GM12878 (cell line): ENCODE results near the gene ING5. TPM values are rescaled to one million over a fixed set of nuclear protein-coding genes. Genes with fewer than 3 reads are reported as not detected.

Experiments
- ATAC-seq: fragments of 200-7000 bp; cut with Tn5 transposase; 3 replicates; pipeline ENCODE4 v1.9.1; 2020; ENCODE audit warnings: mild to moderate bottlenecking, moderate library complexity
- BruUV-seq: library from RNA; stranded (reverse); fragments of 400-500 nt; replicated peaks from 2 replicates; lab custom pipeline; 2021; lab: Mats Ljungman, UMichigan
- CTCF ChIA-PET: fragments of 300-600 bp; sonication (Branson Sonifier 250); formaldehyde crosslinking; extraction: SDS; loops from one replicate; lab custom pipeline; 2021; ENCODE audit warnings: inconsistent platforms; lab: Yijun Ruan, JAX
- POLR2A ChIA-PET: fragments of 350-600 bp; formaldehyde crosslinking; extraction: SDS; loops from one replicate; lab custom pipeline; 2021; ENCODE audit warnings: inconsistent platforms; lab: Charles Lee
- RAD21 ChIA-PET: fragments of 300-600 bp; sonication (Branson Sonifier 250); formaldehyde crosslinking; loops from one replicate; lab custom pipeline; 2023; ENCODE audit warnings: antibody characterized with exemption; ENCODE audit not compliant: unreplicated experiment; lab: Charles Lee
- SMC1A ChIA-PET: fragments of 300-600 bp; sonication (Branson Sonifier 250); formaldehyde crosslinking; loops from one replicate; lab custom pipeline; 2023; ENCODE audit not compliant: unreplicated experiment, uncharacterized antibody; lab: Charles Lee
- DNase-seq: peaks from one replicate; pipeline ENCODE4 v3.0.0-alpha.2; 2011; ENCODE audit warnings: low read depth, low spot score
- FAIRE-seq: peaks from 3 replicates; lab custom pipeline; 2011; peaks lifted over from hg19 to GRCh38; lab: Jason Lieb, UNC
- H2AFZ ChIP-seq: 2 replicates; pipeline ENCODE4 v1.6.0; 2011; ENCODE audit warnings: low read depth, low read length, control low read depth; ENCODE audit not compliant: control insufficient read depth
- H3K27ac ChIP-seq: 2 replicates; pipeline ENCODE4 v1.5.1; 2011; ENCODE audit warnings: control low read depth; ENCODE audit not compliant: control insufficient read depth, insufficient read depth
- H3K27me3 ChIP-seq, 2 experiments: replicated peaks in 1 of 2; 2 replicates each; pipeline versions ENCODE4 v1.6.0 to v1.6.1; 2011; ENCODE audit warnings: low read length in 1 of 2; ENCODE audit not compliant: control insufficient read depth in 2 of 2, insufficient read depth in 2 of 2
- H3K36me3 ChIP-seq, 2 experiments: 2 replicates each; pipeline ENCODE4 v1.5.1; 2011; ENCODE audit warnings: low read length in 1 of 2; ENCODE audit not compliant: control insufficient read depth in 2 of 2, insufficient read depth in 2 of 2
- H3K4me1 ChIP-seq: 2 replicates; pipeline ENCODE4 v1.6.1; 2011; ENCODE audit warnings: mild to moderate bottlenecking, low read length, moderate library complexity, mixed read lengths; ENCODE audit not compliant: control insufficient read depth, insufficient read depth
- H3K4me2 ChIP-seq: 2 replicates; pipeline ENCODE4 v1.6.0; 2011; ENCODE audit warnings: control low read depth; ENCODE audit not compliant: control insufficient read depth, insufficient read depth
- H3K4me3 ChIP-seq: fragments of 200-600 bp; sonication (generic); 2 replicates; pipeline ENCODE4 v1.5.1; 2016
- H3K79me2 ChIP-seq: 2 replicates; pipeline ENCODE4 v1.6.0; 2011; ENCODE audit warnings: low read length; ENCODE audit not compliant: control insufficient read depth, insufficient read depth
- H3K9ac ChIP-seq: 2 replicates; pipeline ENCODE4 v1.8.0; 2011; ENCODE audit warnings: low read length, control low read depth, mixed read lengths; ENCODE audit not compliant: control insufficient read depth, insufficient read depth
- H3K9me3 ChIP-seq: replicated peaks from 3 replicates; pipeline ENCODE4 v1.5.1; 2011; ENCODE audit warnings: mild to moderate bottlenecking, low read length; ENCODE audit not compliant: control insufficient read depth, insufficient read depth
- H4K20me1 ChIP-seq: 2 replicates; pipeline ENCODE4 v1.6.0; 2011; ENCODE audit not compliant: control insufficient read depth, insufficient read depth
- CREM ChIP-seq: IDR thresholded peaks from 2 replicates; pipeline ENCODE4 v1.6.1; 2014; ENCODE audit warnings: antibody characterized with exemption, low read depth
- EED ChIP-seq: sonication (generic); IDR thresholded peaks from 2 replicates; pipeline ENCODE4 v1.6.1; 2016; ENCODE audit warnings: antibody characterized with exemption, low read depth
- EGR1 ChIP-seq, 2 experiments: IDR thresholded peaks; 1 replicate in 1 of 2; 2 replicates in 1 of 2; pipeline ENCODE4 v1.6.1; 2011 to 2012; ENCODE audit warnings: low read depth in 2 of 2, low read length in 2 of 2, borderline replicate concordance in 1 of 2, mild to moderate bottlenecking in 1 of 2, moderate library complexity in 1 of 2
- EP300 ChIP-seq, 2 experiments: fragments of 150-350 bp in 1 of 2; IDR thresholded peaks; 2 replicates each; pipeline ENCODE4 v1.6.1; 2011 to 2012; ENCODE audit warnings: low read depth in 2 of 2, low read length in 2 of 2, borderline replicate concordance in 1 of 2, improper control_type of control experiment in 1 of 2, inconsistent platforms in 1 of 2; ENCODE audit not compliant: control insufficient read depth in 1 of 2
- ETV6 ChIP-seq, 2 experiments: fragments of 450-650 bp in 1 of 2; IDR thresholded peaks in 1 of 2; conservative IDR thresholded peaks in 1 of 2; 2 replicates each; pipeline ENCODE4 v1.6.1; 2014; ENCODE audit warnings: antibody characterized with exemption in 1 of 2, borderline replicate concordance in 1 of 2, low read depth in 1 of 2, mild to moderate bottlenecking in 1 of 2, moderate library complexity in 1 of 2
- GATAD2B ChIP-seq: fragments of 450-650 bp; conservative IDR thresholded peaks from 2 replicates; pipeline ENCODE4 v1.6.1; 2017; ENCODE audit warnings: low read depth, mild to moderate bottlenecking, moderate library complexity
- IKZF2 ChIP-seq, 2 experiments: fragments of 450-650 bp; IDR thresholded peaks; 2 replicates each; pipeline ENCODE4 v1.6.1; 2017; ENCODE audit warnings: mild to moderate bottlenecking in 2 of 2, moderate library complexity in 2 of 2
- IRF4 ChIP-seq: IDR thresholded peaks from 2 replicates; pipeline ENCODE4 v1.6.1; 2011; ENCODE audit warnings: low read depth, low read length
- NKRF ChIP-seq: fragments of 450-650 bp; conservative IDR thresholded peaks from 2 replicates; pipeline ENCODE4 v1.6.1; 2017; ENCODE audit warnings: mild to moderate bottlenecking, moderate library complexity
- PAX5 ChIP-seq: IDR thresholded peaks from 2 replicates; pipeline ENCODE4 v1.6.1; 2011; ENCODE audit warnings: low read depth, low read length, borderline replicate concordance
- SMAD5 ChIP-seq: IDR thresholded peaks from 2 replicates; pipeline ENCODE4 v1.6.1; 2016; ENCODE audit warnings: antibody characterized with exemption, low read depth
- SMARCA5 ChIP-seq: fragments of 450-650 bp; IDR thresholded peaks from 2 replicates; pipeline ENCODE4 v1.6.1; 2017; ENCODE audit warnings: mild to moderate bottlenecking
- SUZ12 ChIP-seq: fragments of 200-600 bp; sonication (generic); IDR thresholded peaks from one replicate; pipeline ENCODE4 v1.6.1; 2018; ENCODE audit warnings: antibody characterized with exemption, mild to moderate bottlenecking; ENCODE audit not compliant: unreplicated experiment
- ZBTB4 ChIP-seq: fragments of 450-650 bp; formaldehyde crosslinking; IDR thresholded peaks from 2 replicates; pipeline ENCODE4 v1.4.0; 2022; ENCODE audit warnings: mild to moderate bottlenecking, moderate library complexity
- ZNF217 ChIP-seq: fragments of 450-650 bp; IDR thresholded peaks from 2 replicates; pipeline ENCODE4 v1.6.1; 2017; ENCODE audit warnings: antibody characterized with exemption, mild to moderate bottlenecking
- ZNF24 ChIP-seq: fragments of 450-650 bp; IDR thresholded peaks from 2 replicates; pipeline ENCODE4 v1.6.1; 2017; ENCODE audit warnings: antibody characterized with exemption, mild to moderate bottlenecking
- ZNF274 ChIP-seq: IDR thresholded peaks from one replicate; pipeline ENCODE4 v1.8.0; 2011; ENCODE audit not compliant: insufficient read length, insufficient read depth
- WGBS: methylation state at CpG from one replicate; pipeline ENCODE4 v1.1.6; 2016; ENCODE audit warnings: low lambda C conversion rate; ENCODE audit not compliant: insufficient replicate concordance, insufficient coverage; ENCODE audit errors: missing lambda C conversion rate; 5-methylcytosine and 5-hydroxymethylcytosine counted together
- in situ Hi-C: fragments of 300-500 bp; cut with MboI; formaldehyde crosslinking; loops from 9 replicates; pipeline ENCODE4 v1.14.3; 2018; ENCODE audit warnings: mixed read lengths
- intact Hi-C: fragments of 100-400 bp; cut with micrococcal nuclease; formaldehyde crosslinking; loops from one replicate; pipeline ENCODE4 v1.14.2; 2022; ENCODE audit not compliant: unreplicated experiment
- polyA plus RNA-seq, 11 experiments: library from polyadenylated mRNA; depleted of rRNA in 4 of 11; unstranded in 6 of 11; stranded (reverse) in 5 of 11; fragments of >200 nt; fragmentation: Nextera tagmentation in 4 of 11; fragmentation: Illumina TruSeq in 1 of 11; extraction: Ambion mirVana in 4 of 11; extraction: Trizol in 1 of 11; gene quantifications; 1 replicate in 1 of 11; 2 replicates in 10 of 11; pipeline versions ENCODE4 v1.2.1 to v1.2.3, GENCODE V29; 2011 to 2016; ENCODE audit warnings: inconsistent platforms in 2 of 11, missing spikeins in 2 of 11, low read depth in 1 of 11
- total RNA-seq, 4 experiments: library from RNA; depleted of rRNA in 3 of 4; stranded (reverse); fragments of >200 nt in 3 of 4; fragmentation: Illumina TruSeq in 1 of 4; extraction: Trizol in 1 of 4; gene quantifications; 2 replicates each; pipeline versions ENCODE4 v1.2.1 to v1.2.3, GENCODE V29; 2013 to 2021

The ING5 gene
- total and polyA plus RNA-seq, 10 of the 15 experiments (the other 5 are each of a cell fraction or from before 2014, with no cell fraction given), result 10.0 to 46.1 (median 27.2) TPM

DNA sequence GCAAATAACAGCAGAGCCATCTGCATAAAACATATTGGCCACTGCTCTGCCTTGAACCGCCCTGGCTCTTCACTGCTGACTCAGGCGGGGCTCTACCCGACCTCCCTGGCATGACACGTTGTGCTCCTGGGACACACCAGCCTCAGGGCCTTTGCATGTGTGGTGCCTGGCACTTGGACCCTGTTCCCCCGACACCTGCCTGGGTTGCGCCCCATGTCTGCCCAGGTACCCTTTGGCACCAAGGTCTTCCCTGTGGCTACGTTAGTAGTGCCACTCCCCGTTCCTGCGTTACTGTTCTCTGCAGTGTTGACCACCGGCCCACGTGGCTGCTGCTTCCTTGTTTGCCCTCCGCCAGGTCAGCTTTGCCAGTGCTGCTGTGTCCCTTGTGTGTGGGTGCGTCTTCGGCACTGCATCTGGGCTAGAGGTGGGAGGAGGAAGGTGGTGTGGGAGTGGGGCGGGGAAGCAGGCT lies 44.0 kb upstream of the ING5 start:
- ChIA-PET RAD21 (no interaction called here), CTCF (interaction anchor here (1.3 to 2.1 kb wide), 2 partner anchors 220 to 569 kb away, joined by 3 to 7 read pairs; no protein-coding TSS in a partner anchor), SMC1A (interaction anchor here (2.2 kb wide), 1 partner anchor 16 kb away, joined by 6 read pairs; no protein-coding TSS in a partner anchor), POLR2A (no interaction called here)
- Histone ChIP-seq H3K27me3 (no peaks in the 10 kb centered on the region), H3K4me1 (no peaks in the 10 kb centered on the region), H3K27ac (no peak overlapping the region), H3K4me3 (no peak overlapping the region), H3K9me3 (no peaks in the 10 kb centered on the region), H3K9ac (no peak overlapping the region), H4K20me1 (no peaks in the 10 kb centered on the region), H2AFZ (no peak overlapping the region), H3K79me2 (no peaks in the 10 kb centered on the region), H3K36me3 (peaks cover 15 to 35% of the 10 kb centered on the region in 2 experiments), H3K4me2 (no peak overlapping the region)
- ATAC-seq, result no peak
- FAIRE-seq, result no peak
- DNase-seq, result no peak
- intact Hi-C loops, result no loop called here
- in situ Hi-C loops, result loop anchor here (10.0 kb wide), 1 partner anchor 803 kb away; no protein-coding TSS in a partner anchor
- BruUV-seq, result no TSS peak
- 91% methylated on average over 13 of the region's 15 CpGs for WGBS
- TF ChIP-seq SMARCA5 (no peak), ZNF217 (no peak), PAX5 (no peak), EP300 (IDR thresholded peaks at IDR 0.05; ENCODE audit: borderline replicate concordance in 1 of 2, control insufficient read depth in 1 of 2, low read depth in 2 of 2, low read length in 2 of 2) (no peak), CREM (no peak), EED (no peak), GATAD2B (no peak), ETV6 (conservative IDR thresholded peaks at IDR 0.05 in 1 of 2, IDR thresholded peaks at IDR 0.05 in 1 of 2; ENCODE audit: borderline replicate concordance in 1 of 2, low read depth in 1 of 2) (no peak), SUZ12 (no peak), SMAD5 (no peak), ZNF274 (no peak), IKZF2 (IDR thresholded peaks at IDR 0.05) (no peak), EGR1 (IDR thresholded peaks at IDR 0.05; ENCODE audit: borderline replicate concordance in 1 of 2, low read depth in 2 of 2, low read length in 2 of 2) (no peak), ZNF24 (no peak), ZBTB4 (CRISPR knock-in tag) (no peak), IRF4 (no peak), NKRF (no peak)
